MM.1S (cell line): Measurements from ENCODE around the gene ZKSCAN8.

Source experiments
- EZH2 ChIP-seq: fragments of 300-600 bp; sonication (generic); optimal IDR thresholded peaks from 2 replicates; pipeline ENCODE3; 2017; ENCODE audit warnings: low read depth, mild to moderate bottlenecking, antibody characterized with exemption, low read length, mixed read lengths
- TF ChIP-seq, protein P1 (sequence below): fragments of 300-600 bp; sonication (generic); IDR thresholded peaks from 2 replicates; pipeline ENCODE4 v1.5.1; 2016; ENCODE audit warnings: antibody characterized with exemption, low read length, mixed read lengths

DNA sequence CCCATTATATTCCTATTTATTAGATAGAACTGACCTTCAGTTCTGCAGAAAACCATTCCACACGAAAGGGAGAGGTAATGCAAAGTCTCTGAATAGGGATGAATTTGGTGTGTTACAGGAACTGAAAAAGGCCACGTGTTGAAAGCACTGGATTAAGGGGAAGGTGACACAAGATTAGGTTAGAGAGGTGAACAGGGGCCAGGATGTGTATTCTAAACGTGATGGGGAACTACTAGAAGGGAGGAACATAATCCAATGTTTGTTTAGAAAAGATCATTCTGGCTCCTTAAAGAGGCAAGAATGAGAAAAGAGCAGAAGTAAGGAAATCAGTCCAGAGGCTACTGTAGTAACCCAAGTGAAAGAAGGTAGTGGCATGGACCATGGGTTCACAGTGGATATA is 6.3 kb upstream of the ZKSCAN8 start:
- TF ChIP-seq EZH2: no peak
- TF ChIP-seq, protein P1, sequence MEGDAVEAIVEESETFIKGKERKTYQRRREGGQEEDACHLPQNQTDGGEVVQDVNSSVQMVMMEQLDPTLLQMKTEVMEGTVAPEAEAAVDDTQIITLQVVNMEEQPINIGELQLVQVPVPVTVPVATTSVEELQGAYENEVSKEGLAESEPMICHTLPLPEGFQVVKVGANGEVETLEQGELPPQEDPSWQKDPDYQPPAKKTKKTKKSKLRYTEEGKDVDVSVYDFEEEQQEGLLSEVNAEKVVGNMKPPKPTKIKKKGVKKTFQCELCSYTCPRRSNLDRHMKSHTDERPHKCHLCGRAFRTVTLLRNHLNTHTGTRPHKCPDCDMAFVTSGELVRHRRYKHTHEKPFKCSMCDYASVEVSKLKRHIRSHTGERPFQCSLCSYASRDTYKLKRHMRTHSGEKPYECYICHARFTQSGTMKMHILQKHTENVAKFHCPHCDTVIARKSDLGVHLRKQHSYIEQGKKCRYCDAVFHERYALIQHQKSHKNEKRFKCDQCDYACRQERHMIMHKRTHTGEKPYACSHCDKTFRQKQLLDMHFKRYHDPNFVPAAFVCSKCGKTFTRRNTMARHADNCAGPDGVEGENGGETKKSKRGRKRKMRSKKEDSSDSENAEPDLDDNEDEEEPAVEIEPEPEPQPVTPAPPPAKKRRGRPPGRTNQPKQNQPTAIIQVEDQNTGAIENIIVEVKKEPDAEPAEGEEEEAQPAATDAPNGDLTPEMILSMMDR: no peak
